ENCODE data around the gene HMGXB3.

Gene HMGXB3

DNA sequence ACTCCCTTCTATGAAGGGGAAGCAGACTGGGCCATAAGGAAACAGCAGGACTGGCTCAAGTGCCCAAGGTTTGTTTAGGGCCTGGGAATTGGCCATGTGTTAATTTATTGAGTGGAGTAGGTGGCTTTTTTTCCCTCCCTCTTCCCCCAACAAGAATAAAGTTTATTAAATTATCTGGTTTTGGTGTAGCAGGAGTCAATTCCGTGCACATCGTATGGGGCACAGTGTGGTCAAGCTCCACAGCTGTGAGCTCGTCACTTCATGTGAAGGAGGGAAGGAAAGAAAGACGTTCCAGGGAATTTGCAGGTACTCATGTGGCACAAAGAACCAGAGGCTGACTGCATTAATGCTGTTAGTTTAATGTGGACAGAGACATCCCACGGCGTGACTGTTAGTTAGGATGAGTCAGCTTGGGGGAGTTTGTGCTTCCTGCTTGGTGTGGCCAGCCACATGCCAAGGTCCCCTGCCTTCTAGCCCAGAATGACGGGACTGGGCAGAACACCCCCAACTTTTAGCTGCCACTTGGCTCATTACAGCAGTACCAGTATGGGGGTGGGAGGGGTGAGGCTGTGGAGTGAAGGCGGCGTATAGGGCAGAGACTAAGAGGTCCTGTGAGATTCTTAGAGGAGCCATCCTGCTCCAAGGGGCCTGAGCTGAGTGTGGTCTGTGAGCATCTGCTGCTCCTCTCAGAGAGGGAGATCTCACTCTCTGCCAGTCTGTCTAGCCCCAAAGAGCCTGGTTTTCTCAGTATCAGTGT is 52.6 kb downstream of the HMGXB3 start:
- DNase-seq (ENCODE audit: low read depth) = no peak

DNA sequence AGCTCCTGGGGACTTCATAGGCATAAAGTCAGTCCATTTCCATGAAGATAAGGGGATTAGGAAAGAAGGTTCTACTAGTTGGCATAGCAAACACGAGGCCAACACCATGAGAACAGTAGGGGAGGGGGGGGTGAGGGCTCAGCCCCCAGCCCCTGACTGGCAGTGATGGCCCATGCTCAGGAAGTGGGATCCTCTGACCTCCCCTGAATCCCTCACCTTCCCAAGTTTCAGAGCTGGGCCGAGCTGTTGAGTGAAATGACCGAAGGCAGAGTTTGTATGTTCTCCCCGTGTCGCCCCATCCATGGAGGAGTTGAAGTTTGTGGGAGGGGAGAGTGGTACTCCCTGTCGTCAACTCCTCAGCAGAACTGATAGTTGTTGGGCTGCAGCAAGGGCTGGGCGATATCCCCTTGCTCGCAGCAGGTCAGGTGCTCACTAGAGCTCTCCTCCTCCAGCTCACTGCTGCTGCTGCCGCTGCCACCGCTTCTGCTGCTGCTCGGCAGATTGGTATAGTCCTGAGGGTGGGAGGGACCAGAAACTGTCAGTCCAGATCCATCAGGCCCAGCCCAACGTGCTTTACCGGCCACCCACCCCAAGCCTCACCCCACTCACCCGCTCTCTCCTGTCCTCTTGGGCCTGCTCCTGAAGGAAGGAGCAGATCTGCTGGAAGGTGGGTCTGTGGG is 53.3 kb downstream of the HMGXB3 start:
- no peak for DNase-seq (ENCODE audit: low read depth)

DNA sequence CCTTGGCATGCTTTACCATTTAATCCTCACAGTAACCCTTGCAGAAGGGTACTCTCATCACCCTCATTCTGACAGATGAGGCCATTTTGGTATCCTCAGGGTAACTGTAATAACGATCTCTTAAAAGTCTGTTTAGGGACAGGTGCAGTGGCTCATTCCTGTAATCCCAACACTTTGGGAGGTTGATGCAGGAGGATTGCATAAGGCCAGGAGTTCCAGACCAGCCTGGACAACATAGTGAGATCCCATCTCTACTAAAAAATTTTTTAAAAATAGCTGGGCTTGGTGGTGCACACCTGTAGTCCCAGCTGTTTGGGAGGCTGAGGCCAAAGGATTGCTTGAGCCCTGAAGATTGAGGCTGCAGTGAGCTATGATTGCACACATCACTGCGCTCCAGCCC is 54.0 kb downstream of the HMGXB3 start:
- DNase-seq (ENCODE audit: low read depth) = no peak

DNA sequence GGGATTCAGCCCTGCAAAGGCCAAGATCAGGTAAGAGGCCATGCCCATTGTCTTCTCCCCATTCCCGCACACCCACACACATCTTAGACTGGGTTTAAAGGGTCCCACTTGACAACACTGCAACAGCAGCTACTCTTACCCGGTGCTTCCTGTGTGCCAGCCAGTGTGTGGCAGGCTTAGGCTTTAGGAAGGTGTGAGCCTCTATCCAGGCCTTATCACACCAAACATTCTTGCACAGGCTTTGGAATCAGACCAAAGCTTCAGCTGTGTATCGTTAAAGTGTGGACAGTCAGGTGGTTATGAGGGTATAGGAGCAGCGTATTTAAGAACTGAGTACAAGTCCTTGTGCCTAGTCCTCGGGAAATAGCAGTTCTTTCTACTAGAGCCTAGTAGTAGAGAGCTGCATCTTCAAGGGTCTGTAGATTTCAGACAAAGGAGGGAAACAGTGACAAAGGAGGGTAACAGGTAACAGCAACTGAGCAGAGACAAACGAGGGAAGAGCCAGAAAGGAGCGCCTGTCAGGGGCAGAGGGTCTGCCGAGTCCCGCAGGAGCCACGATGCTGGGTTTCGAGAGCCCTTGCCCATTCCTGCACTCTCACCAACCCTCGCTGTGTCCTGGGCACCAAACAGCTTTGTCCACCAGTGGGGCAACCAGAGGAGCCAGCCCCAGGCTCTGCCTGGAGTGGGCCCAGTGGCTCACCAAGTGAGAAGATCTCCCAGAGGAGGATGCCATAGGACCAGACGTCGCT is 55.0 kb downstream of the HMGXB3 start:
- DNase-seq (ENCODE audit: low read depth) = no peak

DNA sequence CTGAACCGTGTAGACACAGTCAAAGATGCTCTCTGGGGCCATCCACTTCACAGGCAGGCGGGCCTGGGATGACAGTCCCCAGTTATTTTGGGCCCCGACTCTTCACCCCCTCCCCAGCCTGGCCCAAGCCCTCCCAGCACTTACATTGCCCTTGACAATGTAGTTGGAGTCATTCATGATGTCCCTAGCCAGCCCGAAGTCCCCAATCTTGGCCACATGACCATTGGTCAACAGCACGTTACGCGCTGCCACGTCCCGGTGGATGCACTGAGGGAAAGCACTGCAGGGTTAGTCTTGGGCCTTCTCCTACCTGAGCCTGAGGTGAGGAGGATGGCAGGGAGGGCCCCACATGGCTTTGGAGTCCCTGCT is 55.5 kb downstream of the HMGXB3 start:
- DNase-seq (ENCODE audit: low read depth) = no peak

DNA sequence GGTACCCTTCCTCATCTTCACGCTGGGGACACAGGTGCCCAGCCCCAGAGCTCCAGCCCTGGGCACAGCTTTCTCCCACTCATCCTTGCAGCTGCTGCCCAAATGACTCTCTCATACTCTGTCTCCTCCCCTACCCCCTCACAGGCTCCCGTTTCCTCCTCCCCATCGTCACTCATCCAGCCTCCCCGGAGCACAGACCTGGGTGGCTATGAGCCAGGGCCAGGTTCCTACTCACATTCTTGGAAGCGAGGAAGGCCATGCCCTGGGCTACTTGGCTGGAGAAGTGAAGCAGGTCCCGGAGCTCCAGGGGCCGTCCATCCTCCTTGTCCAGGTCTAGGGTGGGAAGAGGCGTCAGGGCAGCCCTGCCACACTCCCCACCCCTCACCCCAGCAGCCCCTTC is 56.5 kb downstream of the HMGXB3 start:
- no peak for DNase-seq (ENCODE audit: low read depth)

DNA sequence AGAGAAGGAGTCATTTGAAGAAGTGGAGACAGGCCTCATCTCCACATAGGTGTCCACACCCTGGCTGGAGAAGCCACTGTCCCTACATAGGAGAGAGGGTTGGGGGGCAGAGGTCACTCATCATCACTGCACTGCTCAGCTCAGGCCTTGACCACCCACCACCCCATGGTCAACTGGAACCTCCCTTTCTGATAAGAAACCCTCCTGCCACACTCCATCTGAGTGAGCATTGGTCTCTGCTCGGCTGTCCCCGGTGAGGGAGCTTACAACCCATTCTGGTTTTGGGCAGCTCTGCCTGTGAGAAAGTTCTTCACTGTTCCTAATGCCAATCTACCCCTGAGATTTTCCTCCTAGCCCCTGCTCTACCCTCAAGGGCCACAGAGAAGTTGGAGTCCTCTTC is 57.0 kb downstream of the HMGXB3 start:
- no peak for DNase-seq (ENCODE audit: low read depth)

DNA sequence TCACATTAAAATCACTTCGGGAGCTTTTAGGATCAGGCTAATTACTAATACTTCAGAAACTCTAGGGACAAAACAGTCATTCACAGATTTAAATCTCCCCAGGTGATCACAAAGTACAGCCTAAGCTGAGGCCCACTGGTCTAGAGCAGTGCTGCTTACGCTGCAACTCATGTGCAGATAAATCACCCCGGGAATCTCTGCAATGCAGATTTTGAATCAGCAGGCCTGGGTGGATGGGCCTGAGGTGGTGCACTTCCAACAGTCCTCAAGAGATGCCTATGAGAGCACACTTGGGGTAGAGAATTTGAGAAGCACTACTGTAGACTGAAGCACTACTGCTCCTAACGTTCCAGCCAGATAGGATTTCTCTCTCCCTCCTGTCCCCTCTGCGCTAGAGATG is 57.5 kb downstream of the HMGXB3 start:
- no peak for DNase-seq (ENCODE audit: low read depth)

DNA sequence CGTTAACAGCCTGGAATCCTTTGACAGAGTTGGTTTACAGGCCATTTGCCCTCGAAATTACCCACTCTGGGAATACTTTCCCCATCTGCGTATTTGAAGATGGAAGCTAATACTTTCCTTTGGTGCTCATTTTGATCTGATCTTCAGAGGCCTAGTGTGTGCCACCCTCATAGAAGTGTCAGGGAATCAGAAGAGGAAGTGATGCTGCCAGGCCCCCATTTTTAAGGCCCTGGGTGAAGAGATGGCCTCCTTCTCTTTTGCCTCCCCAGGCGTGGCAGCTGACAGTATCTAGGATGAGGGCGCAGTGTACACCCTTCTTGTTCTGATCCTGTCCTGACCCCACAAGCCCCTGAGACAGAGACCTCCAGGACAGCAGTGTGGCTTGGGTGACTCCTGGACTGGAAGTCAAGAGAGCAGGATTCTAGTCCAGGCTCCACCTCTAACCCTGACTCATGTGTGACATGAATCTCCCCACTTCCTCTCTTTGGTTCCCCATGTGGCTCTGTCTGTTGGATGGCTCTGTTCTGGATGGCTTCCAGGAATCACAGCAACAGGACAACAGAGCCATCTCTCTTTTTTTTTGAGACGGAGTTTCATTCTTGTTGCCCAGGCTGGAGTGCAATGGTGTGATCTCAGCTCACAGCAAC is 58.1 kb downstream of the HMGXB3 start:
- no peak for DNase-seq (ENCODE audit: low read depth)

DNA sequence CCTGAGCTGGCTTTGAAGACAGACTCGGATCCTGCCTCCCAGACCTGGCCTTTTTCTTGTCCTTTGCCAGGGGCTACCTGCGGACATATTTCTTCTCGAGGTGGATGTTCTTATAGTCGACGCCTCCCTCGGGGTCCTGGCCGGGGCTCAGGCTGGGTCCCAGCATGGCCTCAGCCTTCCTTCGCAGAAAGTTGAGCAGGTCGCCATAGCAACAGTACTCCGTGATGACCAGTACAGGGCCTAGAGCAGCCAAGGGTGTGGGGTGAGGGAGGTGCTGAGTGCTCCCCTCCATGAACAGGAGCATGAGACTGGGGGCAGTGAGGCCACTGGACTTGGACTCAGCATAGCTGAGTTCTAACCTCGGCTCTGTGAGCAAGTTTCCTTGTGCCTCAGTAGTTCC is 59.1 kb downstream of the HMGXB3 start:
- DNase-seq (ENCODE audit: low read depth) = no peak

DNA sequence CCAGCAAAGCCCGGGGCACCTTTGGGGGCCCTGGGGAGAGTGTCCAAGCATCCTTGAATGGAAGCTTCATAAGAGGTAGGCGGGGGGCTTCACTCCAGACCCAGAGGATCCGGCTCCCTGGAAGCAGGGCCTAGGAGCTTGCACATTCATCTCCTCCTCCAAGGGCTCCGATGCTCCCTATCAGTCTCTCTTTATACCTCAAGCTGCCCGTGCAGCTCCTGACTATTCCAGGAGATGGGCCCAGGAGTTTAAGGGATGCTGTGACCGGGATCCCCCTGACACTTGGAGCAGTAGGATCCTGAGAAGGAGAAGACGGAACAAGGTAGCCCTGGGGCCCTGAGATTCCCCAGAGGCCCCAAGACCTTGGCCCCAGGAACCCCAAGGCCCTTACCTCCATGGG is 59.9 kb downstream of the HMGXB3 start:
- no peak for DNase-seq (ENCODE audit: low read depth)

DNA sequence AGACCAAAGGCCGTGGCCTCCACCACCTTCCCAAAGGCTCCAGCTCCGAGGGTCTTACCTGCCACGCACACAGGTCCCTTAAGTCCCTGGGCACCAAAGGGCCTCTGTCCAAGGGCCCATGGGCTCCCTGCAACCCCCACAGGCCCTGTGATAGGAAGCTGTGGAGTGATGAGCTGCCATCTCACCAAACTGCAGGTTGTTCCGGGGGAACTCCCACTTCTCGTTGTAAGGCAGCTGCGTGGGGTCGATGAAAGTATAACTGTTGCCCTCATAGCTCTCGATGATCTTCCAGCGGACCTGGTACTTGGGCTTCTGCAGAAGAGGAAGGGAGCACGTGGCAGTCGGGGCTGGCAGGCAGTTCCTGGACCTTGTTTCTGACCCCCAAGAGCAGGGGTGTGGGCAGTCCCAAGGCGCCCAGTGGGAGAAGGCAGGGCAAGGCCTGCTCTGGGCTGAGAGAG is 61.0 kb downstream of the HMGXB3 start:
- DNase-seq (ENCODE audit: low read depth) = no peak

DNA sequence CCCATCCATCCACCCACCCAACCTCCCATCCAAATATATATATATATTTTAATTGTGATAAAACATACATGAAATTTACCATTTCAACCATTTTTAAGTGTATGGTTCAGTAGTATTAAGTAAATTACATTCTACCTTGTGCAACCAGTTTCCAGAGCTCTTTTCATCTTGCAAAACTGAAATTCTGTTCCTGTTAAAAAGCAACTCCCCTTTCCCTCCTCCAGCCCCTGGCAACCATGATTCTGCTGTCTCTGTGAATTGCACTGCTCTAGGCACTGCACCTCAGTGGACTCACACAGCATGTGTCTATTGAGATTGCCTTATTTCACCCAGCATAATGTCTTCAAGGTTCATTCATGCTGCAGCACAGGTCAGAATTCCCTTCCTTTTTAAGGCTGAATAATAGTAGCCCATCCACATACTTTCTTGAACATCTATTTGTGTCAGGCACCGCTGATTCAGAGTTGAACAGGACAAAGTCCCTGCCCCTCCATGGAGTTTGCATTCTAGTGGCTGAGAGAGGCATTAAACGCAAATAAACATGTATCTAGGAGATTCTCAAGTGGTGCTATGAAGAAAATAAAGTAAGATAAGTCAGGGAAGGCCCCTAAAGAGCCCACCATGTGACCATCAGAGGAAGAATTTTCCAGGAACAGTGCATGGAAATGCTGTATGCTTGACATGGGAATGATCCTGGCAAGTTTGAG is 61.8 kb downstream of the HMGXB3 start:
- no peak for DNase-seq (ENCODE audit: low read depth)

DNA sequence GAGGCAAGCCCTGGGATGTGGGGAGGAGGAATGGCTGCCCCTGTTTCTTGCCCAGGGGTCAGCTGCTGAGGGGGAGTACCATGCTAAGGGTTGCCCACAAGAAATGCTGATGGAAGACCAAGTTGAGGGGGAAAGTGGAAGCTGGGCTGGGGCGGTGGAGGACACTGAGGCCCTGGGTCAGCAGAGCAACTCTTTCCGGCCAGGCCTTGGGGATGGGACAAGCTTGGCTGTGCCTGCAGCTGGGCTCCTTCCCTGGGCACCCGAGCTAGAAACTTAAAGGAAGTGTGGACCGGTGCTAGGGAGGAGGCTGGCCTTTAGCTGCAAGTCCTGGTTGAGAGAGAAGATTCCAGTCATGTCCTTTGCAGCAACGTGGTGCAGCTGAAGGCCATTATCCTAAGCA is 63.1 kb downstream of the HMGXB3 start:
- DNase-seq (ENCODE audit: low read depth) = no peak

DNA sequence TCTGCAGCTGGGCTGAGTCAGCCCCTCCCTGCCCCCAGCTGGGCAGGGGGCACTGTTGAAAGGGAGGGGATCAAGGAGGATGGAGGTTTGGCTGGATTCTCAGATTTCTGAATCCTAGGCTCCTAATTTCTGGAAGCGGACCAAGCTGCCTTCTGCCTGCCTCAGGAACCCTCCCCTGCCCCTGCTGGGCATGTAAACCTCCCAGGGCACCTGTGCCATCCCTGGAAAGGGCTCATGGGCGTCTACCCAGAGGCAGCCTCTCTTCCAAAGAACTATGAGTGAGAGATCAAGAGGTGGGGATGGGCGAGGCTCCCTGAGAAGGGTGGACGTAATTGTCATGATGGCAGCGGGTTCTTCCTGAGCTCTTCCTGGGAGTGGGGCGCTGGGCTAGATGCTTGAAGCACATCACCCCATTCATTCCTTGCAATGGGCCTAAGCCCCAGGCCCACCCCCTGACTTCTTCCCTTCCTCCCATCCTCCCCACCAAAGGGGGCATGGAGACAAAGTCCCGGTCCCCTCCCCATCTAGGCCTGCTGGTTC is 64.2 kb downstream of the HMGXB3 start:
- DNase-seq (ENCODE audit: low read depth) = no peak

DNA sequence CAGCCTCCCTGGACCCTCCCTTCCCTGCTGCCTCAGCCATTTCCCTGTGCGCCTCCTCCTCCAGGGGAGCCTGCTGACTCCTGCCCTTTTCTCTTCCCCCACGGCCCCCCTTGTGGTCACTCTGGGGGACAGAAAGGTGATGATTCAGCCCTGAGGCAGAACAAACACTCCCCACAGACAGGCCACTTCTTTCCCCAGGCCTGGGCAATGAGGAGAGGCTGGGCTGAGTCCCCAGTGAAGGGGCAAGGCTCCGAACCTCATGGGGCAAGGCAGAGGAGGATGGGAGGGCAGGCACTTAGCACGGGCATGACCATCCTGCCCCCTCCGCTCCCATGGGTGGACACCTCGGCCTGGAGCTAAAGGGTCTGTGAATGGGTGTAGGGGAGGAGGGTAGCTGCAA is 64.8 kb downstream of the HMGXB3 start:
- DNase-seq (ENCODE audit: low read depth) = no peak

DNA sequence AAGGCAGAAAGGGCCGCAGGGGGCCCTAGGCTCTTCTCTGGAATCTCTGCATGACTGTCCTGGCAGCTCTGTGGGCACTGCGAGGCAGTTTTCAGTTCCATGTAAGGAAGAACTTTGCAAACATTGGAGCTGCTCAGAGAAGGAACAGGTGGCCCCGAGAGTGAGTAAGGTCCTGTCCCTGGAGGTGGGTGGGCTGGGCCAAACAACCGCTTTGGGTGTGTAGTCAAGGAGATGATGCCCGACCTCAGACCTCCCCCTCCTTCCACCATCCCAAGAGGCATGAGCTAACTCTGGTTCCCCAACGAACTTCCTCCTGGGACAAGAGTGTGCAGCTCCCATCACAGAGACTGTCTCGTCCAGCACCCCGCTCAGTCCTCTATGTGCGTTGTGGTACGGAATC is 65.3 kb downstream of the HMGXB3 start:
- no peak for DNase-seq (ENCODE audit: low read depth)

DNA sequence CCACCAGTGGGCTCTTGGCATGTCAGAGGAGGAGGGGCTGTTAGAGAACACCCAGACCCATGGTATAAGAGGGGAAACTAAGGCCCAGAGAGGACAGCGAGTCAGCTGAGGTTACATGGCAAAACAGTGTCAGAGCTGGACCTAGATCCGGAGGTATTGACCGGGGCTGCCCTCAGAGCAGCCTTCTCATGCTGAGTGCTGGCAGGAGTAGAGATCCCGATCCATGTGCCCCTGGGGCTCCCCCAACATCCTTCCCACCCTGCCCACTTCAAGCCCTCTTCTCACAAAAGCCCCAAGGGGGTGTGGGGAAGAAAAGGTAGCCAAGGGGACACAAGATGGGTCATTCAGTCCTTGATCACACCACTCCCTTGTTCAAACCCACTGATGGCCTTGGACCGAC is 65.9 kb downstream of the HMGXB3 start:
- no peak for DNase-seq (ENCODE audit: low read depth)

DNA sequence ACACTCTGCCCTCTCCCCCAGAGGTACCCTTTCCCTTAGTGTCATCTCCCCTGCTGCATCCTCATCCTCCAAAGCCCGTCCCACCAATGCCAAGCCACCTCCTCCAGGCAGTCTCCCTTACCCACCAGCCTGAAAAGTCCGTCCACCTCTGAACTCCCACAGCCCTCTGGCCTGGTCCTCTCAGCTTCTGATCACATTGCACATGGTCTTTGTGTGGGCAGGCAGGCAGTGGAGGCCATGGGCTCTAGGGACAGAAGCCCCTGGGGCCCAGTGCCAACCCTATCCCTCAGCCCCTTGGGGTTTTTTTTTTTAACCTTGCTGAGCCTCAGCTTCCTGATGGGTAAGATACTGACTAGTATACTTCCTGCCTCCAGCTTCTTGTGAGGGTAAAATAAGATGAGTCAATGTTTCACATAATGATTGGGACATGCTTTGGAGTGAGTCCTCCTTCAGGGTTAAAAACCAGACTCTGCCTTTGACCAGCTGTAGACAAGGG is 66.4 kb downstream of the HMGXB3 start:
- no peak for DNase-seq (ENCODE audit: low read depth)

DNA sequence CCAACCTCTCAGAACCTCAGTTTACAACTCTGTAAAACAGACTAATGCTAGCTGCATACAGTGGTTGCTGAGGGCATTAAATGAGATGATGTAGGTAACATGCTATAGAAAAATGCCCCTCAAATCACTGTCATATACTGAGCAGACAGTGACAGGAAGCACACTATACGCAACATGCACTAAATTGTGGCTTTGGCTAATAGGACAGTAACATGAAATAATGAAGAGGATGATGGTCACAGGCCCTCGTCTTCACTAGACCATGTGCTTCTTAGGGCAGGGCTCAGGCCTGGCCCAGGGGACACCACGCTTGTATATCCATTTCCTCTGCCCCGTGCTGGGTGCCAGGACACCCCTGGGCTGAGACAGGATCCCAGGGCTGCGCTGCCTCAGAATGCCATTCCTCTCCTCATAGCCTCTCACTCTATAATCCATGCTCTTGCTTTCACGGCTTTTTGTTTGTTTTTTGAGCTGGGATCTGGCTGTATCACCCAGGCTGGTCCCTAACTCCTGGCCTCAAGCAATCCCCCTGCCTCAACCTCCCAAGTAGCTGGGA is 66.9 kb downstream of the HMGXB3 start:
- DNase-seq (ENCODE audit: low read depth) = no peak

DNA sequence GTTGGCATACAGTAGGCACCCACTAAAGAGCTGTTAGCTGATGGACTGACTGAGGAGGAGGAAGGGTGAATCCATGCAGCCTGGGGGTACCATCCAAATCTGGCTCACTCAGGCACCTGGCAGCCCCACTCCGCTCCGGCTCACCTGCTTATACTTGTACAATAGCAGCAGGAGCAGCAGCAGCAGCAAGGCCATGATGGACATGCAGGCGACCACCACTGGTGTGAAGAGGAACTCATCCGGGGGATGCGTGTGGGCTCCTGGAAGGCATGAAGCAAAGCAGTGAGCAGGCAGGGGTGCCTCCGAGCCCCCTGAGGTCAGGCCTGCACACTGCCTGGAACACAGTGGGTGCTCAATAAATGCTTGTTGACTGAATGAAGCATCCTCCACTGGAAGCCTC is 67.5 kb downstream of the HMGXB3 start:
- no peak for DNase-seq (ENCODE audit: low read depth)
